HepG2 (cell line): Measurements from ENCODE around the gene ECD. TPM values are rescaled to one million over a fixed set of nuclear protein-coding genes. Genes with fewer than 3 reads are reported as not detected.
A peak's percentile ranks its signal among the peaks of the same experiment; 100 is the strongest.

Experiments
- FOXM1 ChIP-seq: sonication (generic); formaldehyde crosslinking; IDR thresholded peaks from 2 replicates; pipeline ENCODE4 v1.5.0; 2020; ENCODE audit warnings: missing genetic modification reagents
- GATAD1 ChIP-seq: IDR thresholded peaks from 2 replicates; pipeline ENCODE4 v1.6.1; 2016; ENCODE audit warnings: missing genetic modification reagents, missing compliant biosample characterization
- NFE2L2 ChIP-seq: fragments of 150-350 bp; IDR thresholded peaks from 2 replicates; pipeline ENCODE4 v1.6.1; 2014; ENCODE audit warnings: low read length
- NFKBIZ ChIP-seq: IDR thresholded peaks from 2 replicates; pipeline ENCODE4 v1.6.1; 2018; ENCODE audit warnings: missing genetic modification reagents, missing compliant biosample characterization
- POLR2A ChIP-seq, 2 experiments: IDR thresholded peaks; 2 replicates each; pipeline ENCODE4 v1.6.1; 2011; ENCODE audit warnings: low read depth in 2 of 2, low read length in 2 of 2, mild to moderate bottlenecking in 1 of 2, moderate library complexity in 1 of 2; ENCODE audit not compliant: insufficient read depth in 1 of 2
- SP1 ChIP-seq, 2 experiments: fragments of 450-650 bp in 1 of 2; sonication (generic) in 1 of 2; formaldehyde crosslinking in 1 of 2; IDR thresholded peaks; 2 replicates each; pipeline versions ENCODE4 v1.4.0 to v1.6.1; 2016 to 2020; ENCODE audit warnings: missing genetic modification reagents in 1 of 2
- SP5 ChIP-seq: IDR thresholded peaks from 2 replicates; pipeline ENCODE4 v1.6.1; 2016; ENCODE audit warnings: low read depth, borderline replicate concordance
- ZFP36L1 ChIP-seq: sonication (generic); formaldehyde crosslinking; IDR thresholded peaks from 2 replicates; pipeline ENCODE4 v1.8.0; 2022; ENCODE audit warnings: mild to moderate bottlenecking, missing genetic modification reagents, moderate library complexity
- ZNF136 ChIP-seq: sonication (generic); formaldehyde crosslinking; IDR thresholded peaks from 2 replicates; pipeline ENCODE4 v1.8.1; 2022; ENCODE audit warnings: low read depth, mild to moderate bottlenecking, moderate library complexity, missing genetic modification reagents
- ZNF614 ChIP-seq: IDR thresholded peaks from 2 replicates; pipeline ENCODE4 v1.6.1; 2018; ENCODE audit warnings: missing biosample characterization, missing genetic modification reagents, inconsistent platforms, borderline replicate concordance
- ZNF713 ChIP-seq: sonication (generic); formaldehyde crosslinking; IDR thresholded peaks from 2 replicates; pipeline ENCODE4 v1.4.0; 2020; ENCODE audit warnings: mild to moderate bottlenecking, missing genetic modification reagents
- ZSCAN12 ChIP-seq: sonication (generic); formaldehyde crosslinking; IDR thresholded peaks from 2 replicates; pipeline ENCODE4 v1.9.0; 2021; ENCODE audit warnings: mild to moderate bottlenecking, missing genetic modification reagents
- ZSCAN30 ChIP-seq: sonication (generic); formaldehyde crosslinking; IDR thresholded peaks from 2 replicates; pipeline ENCODE4 v1.5.0; 2020; ENCODE audit warnings: mild to moderate bottlenecking, missing genetic modification reagents
- polyA plus RNA-seq, 8 experiments: library from polyadenylated mRNA; depleted of rRNA in 3 of 8; stranded (reverse) in 7 of 8; unstranded in 1 of 8; fragments of >200 nt; fragmentation: Illumina TruSeq in 4 of 8; extraction: Trizol in 4 of 8; gene quantifications; 2 replicates each; pipeline versions ENCODE4 v1.2.1 to v1.2.3, GENCODE V29; 2011 to 2016; ENCODE audit warnings: low read depth in 4 of 8, missing spikeins in 1 of 8, mixed read lengths in 1 of 8; ENCODE audit not compliant: insufficient read depth in 1 of 8
- total RNA-seq, 5 experiments: library from RNA; depleted of rRNA; stranded (reverse); fragments of >200 nt; fragmentation: Illumina TruSeq; extraction: Trizol; gene quantifications; 2 replicates each; pipeline ENCODE4 v1.2.3, GENCODE V29; 2016; ENCODE audit warnings: low read depth in 1 of 5
- TF ChIP-seq, protein P1 (sequence below): sonication (generic); formaldehyde crosslinking; IDR thresholded peaks from 2 replicates; pipeline ENCODE4 v1.9.0; 2021; ENCODE audit warnings: mild to moderate bottlenecking, missing genetic modification reagents
- TF ChIP-seq, protein P2 (sequence below): sonication (generic); formaldehyde crosslinking; IDR thresholded peaks from 2 replicates; pipeline ENCODE4 v1.5.1; 2020; ENCODE audit warnings: missing genetic modification reagents, mild to moderate bottlenecking, borderline replicate concordance
- TF ChIP-seq, protein P3 (sequence below): sonication (generic); formaldehyde crosslinking; IDR thresholded peaks from 2 replicates; pipeline ENCODE4 v1.5.0; 2020; ENCODE audit warnings: missing genetic modification reagents
- TF ChIP-seq, protein P4 (sequence below): sonication (generic); formaldehyde crosslinking; IDR thresholded peaks from 2 replicates; pipeline ENCODE4 v1.8.0; 2022; ENCODE audit warnings: mild to moderate bottlenecking, missing genetic modification reagents, moderate library complexity
- TF ChIP-seq, protein P5 (sequence below): sonication (generic); formaldehyde crosslinking; IDR thresholded peaks from 2 replicates; pipeline ENCODE4 v1.5.0; 2020; ENCODE audit warnings: missing genetic modification reagents, mild to moderate bottlenecking, borderline replicate concordance

ECD gene
- total and polyA plus RNA-seq, 2 of the 13 experiments (the other 11 are each of a cell fraction or from before 2014, with no cell fraction given): 21.5 to 27.6 TPM

DNA sequence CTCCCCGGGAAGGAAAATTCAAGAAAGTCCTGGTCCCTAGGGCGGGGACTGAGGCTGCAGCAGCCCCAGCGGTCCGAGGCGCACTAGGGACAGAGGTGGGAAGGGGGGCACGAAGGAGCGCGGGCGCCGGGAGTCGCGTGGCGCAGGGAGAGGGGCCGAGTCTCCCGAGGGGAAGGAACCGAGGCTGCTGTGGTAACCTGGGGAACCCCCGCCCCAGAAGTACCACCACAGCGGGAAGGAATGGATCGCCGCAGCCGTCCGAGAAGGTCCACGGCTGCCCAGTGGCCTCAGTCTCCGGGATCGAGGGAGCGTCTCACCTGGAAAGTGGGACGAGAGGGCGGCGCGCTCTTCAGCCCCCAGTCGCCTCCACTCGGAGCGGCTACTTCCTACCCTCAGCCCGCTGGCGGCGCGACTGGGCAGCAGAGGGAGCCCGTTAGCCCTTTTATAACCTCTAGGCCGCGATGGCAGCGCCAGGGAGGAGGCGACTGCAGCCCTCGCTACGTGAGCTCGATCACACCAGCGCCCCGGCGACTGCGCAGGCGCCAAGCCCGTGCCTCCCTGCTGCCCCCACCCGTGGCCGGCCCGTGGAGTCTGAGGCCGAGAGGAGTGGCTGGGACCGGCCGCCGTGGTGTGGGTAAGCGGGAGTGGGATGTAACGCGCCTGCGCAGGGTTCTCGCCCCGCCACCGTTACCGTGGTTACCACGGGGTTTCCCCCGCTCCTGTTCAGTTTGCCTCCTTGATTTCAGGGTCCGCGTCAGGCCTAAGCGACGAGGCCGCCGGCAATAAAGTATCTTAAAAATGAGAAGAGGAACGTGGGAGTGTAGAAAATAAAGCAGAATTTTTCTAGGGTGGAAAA lies 71.1 kb downstream of the ECD start, which contains the start of gene P4HA1 (continued):
- TF ChIP-seq, protein P1, sequence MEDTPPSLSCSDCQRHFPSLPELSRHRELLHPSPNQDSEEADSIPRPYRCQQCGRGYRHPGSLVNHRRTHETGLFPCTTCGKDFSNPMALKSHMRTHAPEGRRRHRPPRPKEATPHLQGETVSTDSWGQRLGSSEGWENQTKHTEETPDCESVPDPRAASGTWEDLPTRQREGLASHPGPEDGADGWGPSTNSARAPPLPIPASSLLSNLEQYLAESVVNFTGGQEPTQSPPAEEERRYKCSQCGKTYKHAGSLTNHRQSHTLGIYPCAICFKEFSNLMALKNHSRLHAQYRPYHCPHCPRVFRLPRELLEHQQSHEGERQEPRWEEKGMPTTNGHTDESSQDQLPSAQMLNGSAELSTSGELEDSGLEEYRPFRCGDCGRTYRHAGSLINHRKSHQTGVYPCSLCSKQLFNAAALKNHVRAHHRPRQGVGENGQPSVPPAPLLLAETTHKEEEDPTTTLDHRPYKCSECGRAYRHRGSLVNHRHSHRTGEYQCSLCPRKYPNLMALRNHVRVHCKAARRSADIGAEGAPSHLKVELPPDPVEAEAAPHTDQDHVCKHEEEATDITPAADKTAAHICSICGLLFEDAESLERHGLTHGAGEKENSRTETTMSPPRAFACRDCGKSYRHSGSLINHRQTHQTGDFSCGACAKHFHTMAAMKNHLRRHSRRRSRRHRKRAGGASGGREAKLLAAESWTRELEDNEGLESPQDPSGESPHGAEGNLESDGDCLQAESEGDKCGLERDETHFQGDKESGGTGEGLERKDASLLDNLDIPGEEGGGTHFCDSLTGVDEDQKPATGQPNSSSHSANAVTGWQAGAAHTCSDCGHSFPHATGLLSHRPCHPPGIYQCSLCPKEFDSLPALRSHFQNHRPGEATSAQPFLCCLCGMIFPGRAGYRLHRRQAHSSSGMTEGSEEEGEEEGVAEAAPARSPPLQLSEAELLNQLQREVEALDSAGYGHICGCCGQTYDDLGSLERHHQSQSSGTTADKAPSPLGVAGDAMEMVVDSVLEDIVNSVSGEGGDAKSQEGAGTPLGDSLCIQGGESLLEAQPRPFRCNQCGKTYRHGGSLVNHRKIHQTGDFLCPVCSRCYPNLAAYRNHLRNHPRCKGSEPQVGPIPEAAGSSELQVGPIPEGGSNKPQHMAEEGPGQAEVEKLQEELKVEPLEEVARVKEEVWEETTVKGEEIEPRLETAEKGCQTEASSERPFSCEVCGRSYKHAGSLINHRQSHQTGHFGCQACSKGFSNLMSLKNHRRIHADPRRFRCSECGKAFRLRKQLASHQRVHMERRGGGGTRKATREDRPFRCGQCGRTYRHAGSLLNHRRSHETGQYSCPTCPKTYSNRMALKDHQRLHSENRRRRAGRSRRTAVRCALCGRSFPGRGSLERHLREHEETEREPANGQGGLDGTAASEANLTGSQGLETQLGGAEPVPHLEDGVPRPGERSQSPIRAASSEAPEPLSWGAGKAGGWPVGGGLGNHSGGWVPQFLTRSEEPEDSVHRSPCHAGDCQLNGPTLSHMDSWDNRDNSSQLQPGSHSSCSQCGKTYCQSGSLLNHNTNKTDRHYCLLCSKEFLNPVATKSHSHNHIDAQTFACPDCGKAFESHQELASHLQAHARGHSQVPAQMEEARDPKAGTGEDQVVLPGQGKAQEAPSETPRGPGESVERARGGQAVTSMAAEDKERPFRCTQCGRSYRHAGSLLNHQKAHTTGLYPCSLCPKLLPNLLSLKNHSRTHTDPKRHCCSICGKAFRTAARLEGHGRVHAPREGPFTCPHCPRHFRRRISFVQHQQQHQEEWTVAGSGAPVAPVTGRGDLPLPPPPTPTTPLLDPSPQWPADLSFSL (CRISPR knock-in tag): no peak
- TF ChIP-seq, protein P2, sequence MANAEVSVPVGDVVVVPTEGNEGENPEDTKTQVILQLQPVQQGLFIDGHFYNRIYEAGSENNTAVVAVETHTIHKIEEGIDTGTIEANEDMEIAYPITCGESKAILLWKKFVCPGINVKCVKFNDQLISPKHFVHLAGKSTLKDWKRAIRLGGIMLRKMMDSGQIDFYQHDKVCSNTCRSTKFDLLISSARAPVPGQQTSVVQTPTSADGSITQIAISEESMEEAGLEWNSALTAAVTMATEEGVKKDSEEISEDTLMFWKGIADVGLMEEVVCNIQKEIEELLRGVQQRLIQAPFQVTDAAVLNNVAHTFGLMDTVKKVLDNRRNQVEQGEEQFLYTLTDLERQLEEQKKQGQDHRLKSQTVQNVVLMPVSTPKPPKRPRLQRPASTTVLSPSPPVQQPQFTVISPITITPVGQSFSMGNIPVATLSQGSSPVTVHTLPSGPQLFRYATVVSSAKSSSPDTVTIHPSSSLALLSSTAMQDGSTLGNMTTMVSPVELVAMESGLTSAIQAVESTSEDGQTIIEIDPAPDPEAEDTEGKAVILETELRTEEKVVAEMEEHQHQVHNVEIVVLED (CRISPR knock-in tag): peak; percentile 81
- peak; percentile 99 to 100 for TF ChIP-seq POLR2A (IDR thresholded peaks at IDR 0.05; ENCODE audit: insufficient read depth in 1 of 2, low read depth in 2 of 2, low read length in 2 of 2)
- TF ChIP-seq SP5 (CRISPR knock-in tag): peak; percentile 52; the same call in 1 of the 2 replicates
- TF ChIP-seq ZFP36L1 (CRISPR knock-in tag): peak; percentile 68
- peak; percentile 74 for TF ChIP-seq GATAD1
- no peak; the same call in 1 of the 2 replicates for TF ChIP-seq ZSCAN30 (CRISPR knock-in tag)
- 0 out of 2 replicates have a peak, but pooled peaks have one; percentile 49 for TF ChIP-seq FOXM1 (CRISPR knock-in tag)
- 0 out of 2 replicates have a peak, but pooled peaks have one; percentile 46 for TF ChIP-seq NFKBIZ
- TF ChIP-seq, protein P3, sequence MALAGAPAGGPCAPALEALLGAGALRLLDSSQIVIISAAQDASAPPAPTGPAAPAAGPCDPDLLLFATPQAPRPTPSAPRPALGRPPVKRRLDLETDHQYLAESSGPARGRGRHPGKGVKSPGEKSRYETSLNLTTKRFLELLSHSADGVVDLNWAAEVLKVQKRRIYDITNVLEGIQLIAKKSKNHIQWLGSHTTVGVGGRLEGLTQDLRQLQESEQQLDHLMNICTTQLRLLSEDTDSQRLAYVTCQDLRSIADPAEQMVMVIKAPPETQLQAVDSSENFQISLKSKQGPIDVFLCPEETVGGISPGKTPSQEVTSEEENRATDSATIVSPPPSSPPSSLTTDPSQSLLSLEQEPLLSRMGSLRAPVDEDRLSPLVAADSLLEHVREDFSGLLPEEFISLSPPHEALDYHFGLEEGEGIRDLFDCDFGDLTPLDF (CRISPR knock-in tag): peak; percentile 67
- TF ChIP-seq, protein P4, sequence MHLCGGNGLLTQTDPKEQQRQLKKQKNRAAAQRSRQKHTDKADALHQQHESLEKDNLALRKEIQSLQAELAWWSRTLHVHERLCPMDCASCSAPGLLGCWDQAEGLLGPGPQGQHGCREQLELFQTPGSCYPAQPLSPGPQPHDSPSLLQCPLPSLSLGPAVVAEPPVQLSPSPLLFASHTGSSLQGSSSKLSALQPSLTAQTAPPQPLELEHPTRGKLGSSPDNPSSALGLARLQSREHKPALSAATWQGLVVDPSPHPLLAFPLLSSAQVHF: peak; percentile 78; the same call in 1 of the 2 replicates
- TF ChIP-seq, protein P5, sequence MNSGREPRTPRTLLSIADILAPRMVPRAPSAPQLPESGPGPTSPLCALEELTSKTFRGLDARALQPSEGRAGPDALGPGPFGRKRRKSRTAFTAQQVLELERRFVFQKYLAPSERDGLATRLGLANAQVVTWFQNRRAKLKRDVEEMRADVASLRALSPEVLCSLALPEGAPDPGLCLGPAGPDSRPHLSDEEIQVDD (CRISPR knock-in tag): no peak
- TF ChIP-seq NFE2L2: no peak
- TF ChIP-seq SP1 (IDR thresholded peaks at IDR 0.05): no peak
- TF ChIP-seq SP1 (CRISPR knock-in tag; IDR thresholded peaks at IDR 0.05): peak; percentile 39; the same call in 1 of the 2 replicates
- 0 out of 2 replicates have a peak, but pooled peaks have one; percentile 88 for TF ChIP-seq ZNF713 (CRISPR knock-in tag)
- no peak; the same call in 1 of the 2 replicates for TF ChIP-seq ZSCAN12 (CRISPR knock-in tag)
- TF ChIP-seq ZNF614 (CRISPR knock-in tag): peak; percentile 76; the same call in 1 of the 2 replicates
- peak; percentile 73; the same call in 1 of the 2 replicates for TF ChIP-seq ZNF136 (CRISPR knock-in tag)
